Kidney (tissue), 14 donors: ENCODE results near the gene ASTN1. TPM values are rescaled to one million over a fixed set of nuclear protein-coding genes. Genes with fewer than 3 reads are reported as not detected.

Source experiments
- DNase-seq, 5 donors: peaks; one replicate each; pipeline ENCODE4 v3.0.0-alpha.2; 2013 to 2020
- FAIRE-seq: peaks from 2 replicates; lab custom pipeline; 2012; peaks lifted over from hg19 to GRCh38; lab: Jason Lieb, UNC
- H3K27ac ChIP-seq, 2 donors: one replicate each; pipeline ENCODE4 v1.7.0; 2013; ENCODE audit warnings: low read depth in 2 of 2, low read length in 2 of 2, inconsistent platforms in 1 of 2
- H3K27me3 ChIP-seq: one replicate; pipeline ENCODE4 v1.7.1; 2013; ENCODE audit warnings: low read length, inconsistent platforms; ENCODE audit not compliant: control insufficient read depth, insufficient read depth
- H3K36me3 ChIP-seq, 3 donors: one replicate each; pipeline versions ENCODE4 v1.7.0 to v1.7.1; 2013; ENCODE audit warnings: low read length in 3 of 3, control low read depth in 1 of 3, inconsistent platforms in 1 of 3; ENCODE audit not compliant: insufficient read depth in 3 of 3, control insufficient read depth in 2 of 3
- H3K4me1 ChIP-seq, 3 donors: one replicate each; pipeline versions ENCODE4 v1.7.0 to v1.7.1; 2013; ENCODE audit warnings: low read length in 3 of 3, inconsistent platforms in 1 of 3, low read depth in 1 of 3; ENCODE audit not compliant: control insufficient read depth in 2 of 3, insufficient read depth in 2 of 3
- H3K4me3 ChIP-seq, 3 donors: one replicate each; pipeline versions ENCODE4 v1.7.0 to v1.8.1; 2013; ENCODE audit warnings: low read length in 3 of 3, control low read depth in 1 of 3, inconsistent platforms in 1 of 3
- H3K9ac ChIP-seq, 3 donors: one replicate each; pipeline versions ENCODE4 v1.7.0 to v1.7.1; 2013; ENCODE audit warnings: low read length in 3 of 3, control low read depth in 1 of 3, inconsistent platforms in 1 of 3
- H3K9me3 ChIP-seq, 3 donors: one replicate each; pipeline versions ENCODE4 v1.7.0 to v1.7.1; 2013; ENCODE audit warnings: low read length in 3 of 3, control low read depth in 1 of 3, inconsistent platforms in 1 of 3; ENCODE audit not compliant: control insufficient read depth in 2 of 3, insufficient read depth in 1 of 3
- CTCF ChIP-seq: IDR thresholded peaks from 3 replicates; pipeline ENCODE4 v1.5.1; 2012; ENCODE audit warnings: mild to moderate bottlenecking, moderate library complexity, borderline replicate concordance; ENCODE audit not compliant: insufficient read depth; ENCODE audit errors: extremely low read depth
- intact Hi-C: fragments of 100-400 bp; cut with DNase I; formaldehyde crosslinking; loops from one replicate; pipeline ENCODE4 v1.11.1; 2022
- polyA plus RNA-seq: library from polyadenylated mRNA; stranded (reverse); fragments of 350-450 nt; fragmentation: Illumina TruSeq; extraction: RNeasy Lipid Tissue Mini Kit (QIAGEN cat#74804); gene quantifications from one replicate; pipeline ENCODE4 v1.2.3, GENCODE V29; 2014; ENCODE audit warnings: low read depth, low replicate concordance; ENCODE audit not compliant: insufficient read depth
- total RNA-seq: library from RNA; stranded (reverse); fragmentation: NEBNext Ultra II Directional; extraction: Animal tissue kit (Norgen Biotek cat#: 25700); gene quantifications from one replicate; pipeline ENCODE4 v1.2.1, GENCODE V29; 2021
- donor health status: control.
- donor health status: control.
- donor health status: control.
- donor health status: control.
- donor health status: control.
- donor health status: DM: yes; HTN: yes; CAD: no.
- donor health status: Normal renal cell carcinoma (clear cell type).

The ASTN1 gene
- total and polyA plus RNA-seq, 2 donors from 2014 or later, result 0.19 to 0.25 TPM

GRCh38 chr1:176884286-176884685 lies 280.2 kb downstream of the ASTN1 start:
- no peak for TF ChIP-seq CTCF
- no peak overlapping the region for H3K9ac ChIP-seq

GRCh38 chr1:176880955-176881595 lies 283.4 kb downstream of the ASTN1 start:
- Histone ChIP-seq H3K4me3 (no peak overlapping the region), H3K9me3 (no peaks in the 10 kb centered on the region), H3K9ac (no peak overlapping the region), H3K36me3 (no peaks in the 10 kb centered on the region), H3K4me1 (no peaks in the 10 kb centered on the region), H3K27ac (no peak overlapping the region), H3K27me3 (no peaks in the 10 kb centered on the region)
- FAIRE-seq (no peak), DNase-seq (peak; percentile 77 to 94 (median 84))
- peak; percentile 78 for TF ChIP-seq CTCF
- intact Hi-C loops, result no loop called here

More at GRCh38 chr1:176884286-176884685, 280.2 kb downstream of the ASTN1 start:
- no peak for FAIRE-seq
- Histone ChIP-seq H3K4me3 (no peak overlapping the region), H3K36me3 (no peaks in the 10 kb centered on the region), H3K27ac (no peak overlapping the region), H3K27me3 (no peaks in the 10 kb centered on the region), H3K4me1 (peaks cover 0 to 3% (median 0%) of the 10 kb centered on the region in 3 donors), H3K9me3 (no peaks in the 10 kb centered on the region)
- no peak for DNase-seq
- intact Hi-C loops, result no loop called here

- H3K9me3 ChIP-seq, result no peaks in the 10 kb centered on the region
- H3K9ac ChIP-seq, result no peak overlapping the region
- no peak for TF ChIP-seq CTCF
- H3K4me3 ChIP-seq, result no peak overlapping the region
- no peaks in the 10 kb centered on the region for H3K36me3 ChIP-seq
- H3K4me1 ChIP-seq, result no peaks in the 10 kb centered on the region
- no peaks in the 10 kb centered on the region for H3K27me3 ChIP-seq
- DNase-seq (no peak), FAIRE-seq (no peak)
- intact Hi-C loops, result loop anchor here (10.0 kb wide), 1 partner anchor 325 kb away; no protein-coding TSS in a partner anchor
- no peak overlapping the region for H3K27ac ChIP-seq
Measured at GRCh38 chr1:176879784-176880620, 284.5 kb downstream of the ASTN1 start.
